ENCODE data around the gene ZKSCAN5.

The ZKSCAN5 gene

DNA sequence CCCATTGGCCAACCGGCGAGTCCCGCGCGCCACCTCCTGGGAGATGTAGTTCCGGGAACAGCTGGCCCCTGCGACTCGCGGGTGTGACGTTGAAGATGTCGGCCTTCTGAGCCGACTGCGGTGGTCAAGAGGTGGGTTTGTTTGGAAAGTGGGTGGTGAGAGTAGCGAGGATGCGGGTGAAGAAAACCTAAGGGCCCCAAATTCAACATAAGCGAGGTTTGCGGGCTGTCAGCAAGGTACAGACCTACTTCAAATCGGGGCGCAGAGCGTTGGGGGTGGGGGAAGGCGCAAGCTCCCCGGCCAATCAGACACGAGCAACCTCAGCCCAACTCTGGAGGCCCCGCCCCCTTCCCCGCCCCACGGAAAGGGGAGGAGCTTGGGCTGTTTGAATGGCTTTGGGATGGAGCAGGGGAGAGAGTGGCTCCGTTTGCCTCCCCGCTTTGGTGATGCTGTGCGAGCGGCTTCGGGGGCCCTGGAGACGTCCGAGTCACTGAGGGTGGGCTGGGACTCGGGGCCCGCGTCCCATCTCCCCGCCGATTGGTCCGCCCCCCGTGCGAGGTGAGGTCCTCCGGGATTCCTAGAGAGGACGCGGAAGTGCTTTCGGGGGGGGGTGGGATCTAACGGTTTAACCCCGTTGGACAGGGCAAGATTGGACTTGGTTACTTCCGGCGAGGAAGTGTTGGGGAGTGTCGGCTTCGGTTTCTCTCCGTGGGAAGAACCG, at the start of gene ZKSCAN5:
Gene ZKSCAN5, plus strand, starts transcription at position 60 of the 721 bp plus-strand sequence. CDS start 1,383 bp downstream, outside the sequence.
- DNase-seq (ENCODE audit: low read depth): peak; percentile 93

DNA sequence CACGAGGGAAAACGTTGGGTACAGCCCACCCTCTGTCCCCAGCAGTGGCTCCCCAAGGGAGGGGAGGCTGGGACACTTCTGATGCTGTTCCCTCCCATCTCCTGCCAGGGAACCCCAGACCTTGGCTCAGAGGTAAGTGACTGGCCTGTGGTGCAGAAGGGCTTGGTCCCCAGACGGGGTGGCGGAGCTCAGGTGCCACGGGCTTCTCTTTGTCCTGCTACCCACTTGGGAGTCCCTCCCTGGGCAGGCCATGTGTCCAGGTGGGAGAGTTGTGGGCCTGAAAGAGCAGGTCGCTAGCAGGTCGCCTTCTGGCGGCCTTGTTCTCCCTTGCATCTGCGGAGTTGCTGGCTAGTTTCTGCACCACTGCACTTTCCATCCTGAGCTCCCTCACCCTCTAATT, 48.6 kb upstream of the ZKSCAN5 start:
- no peak for DNase-seq (ENCODE audit: low read depth)

DNA sequence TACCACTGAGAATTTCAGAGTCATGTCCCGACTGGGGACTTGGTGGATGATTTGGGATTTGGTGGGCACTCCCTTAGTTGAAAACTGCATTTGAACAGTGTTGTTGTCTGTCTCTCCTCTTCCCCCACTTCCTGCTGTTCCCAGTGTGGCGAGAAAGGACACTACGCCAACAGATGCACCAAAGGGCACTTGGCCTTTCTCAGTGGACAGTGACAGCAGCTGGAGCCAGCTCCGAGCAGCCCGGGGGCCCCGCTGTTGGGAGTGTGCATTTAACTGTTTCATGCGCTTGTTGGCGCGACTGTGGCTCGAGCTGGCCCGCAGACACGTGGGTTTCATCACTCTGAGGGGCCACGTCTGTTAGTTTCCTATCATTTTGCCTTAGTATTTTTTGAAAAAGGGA, 48.2 kb upstream of the ZKSCAN5 start:
- no peak for DNase-seq (ENCODE audit: low read depth)

GRCh38 chr7:99457050-99457649, 47.3 kb upstream of the ZKSCAN5 start:
- DNase-seq (ENCODE audit: low read depth): no peak

DNA sequence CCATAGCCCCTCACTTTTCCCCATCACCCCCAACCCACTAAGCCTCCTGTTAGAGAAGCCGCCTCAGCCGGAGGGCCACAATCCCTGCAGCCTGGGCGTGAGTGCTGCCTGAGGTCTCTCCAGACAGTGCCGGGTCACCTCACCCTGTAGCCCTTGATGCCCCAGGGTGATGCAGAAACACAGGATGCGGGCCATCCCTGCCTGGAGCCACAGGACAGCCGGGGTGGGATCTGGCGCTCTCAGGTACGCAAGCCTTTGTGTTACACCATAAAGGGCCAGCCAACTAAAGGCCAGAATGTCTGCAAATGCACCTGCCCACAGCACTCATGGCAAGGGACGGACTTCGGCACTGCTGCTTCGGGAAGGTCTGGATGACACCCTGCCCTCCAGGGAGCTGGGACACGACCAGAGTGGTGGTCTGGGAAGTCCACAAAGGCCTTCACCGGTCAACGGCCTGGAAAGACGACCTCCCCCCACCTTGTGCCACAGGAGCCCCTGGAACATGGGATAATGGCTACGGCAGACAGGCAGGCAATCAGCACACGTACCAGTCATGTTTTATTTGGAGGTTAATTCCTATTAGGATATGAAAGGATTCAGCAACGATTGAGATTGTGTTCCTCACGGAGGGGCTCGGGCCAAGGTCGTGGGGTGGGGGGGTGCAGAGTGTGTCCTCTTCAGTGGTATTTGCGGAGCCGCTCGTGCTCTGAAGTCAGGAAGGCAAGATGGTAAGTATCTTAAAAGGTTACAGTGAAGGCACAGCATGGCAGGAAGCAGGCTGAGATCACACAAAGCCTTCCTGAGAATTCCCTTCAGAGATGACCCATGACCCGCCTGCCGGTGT, 46.6 kb upstream of the ZKSCAN5 start:
- no peak for DNase-seq (ENCODE audit: low read depth)

- DNase-seq (ENCODE audit: low read depth): no peak
Measured at GRCh38 chr7:99459087-99459486, 45.4 kb upstream of the ZKSCAN5 start.

DNA sequence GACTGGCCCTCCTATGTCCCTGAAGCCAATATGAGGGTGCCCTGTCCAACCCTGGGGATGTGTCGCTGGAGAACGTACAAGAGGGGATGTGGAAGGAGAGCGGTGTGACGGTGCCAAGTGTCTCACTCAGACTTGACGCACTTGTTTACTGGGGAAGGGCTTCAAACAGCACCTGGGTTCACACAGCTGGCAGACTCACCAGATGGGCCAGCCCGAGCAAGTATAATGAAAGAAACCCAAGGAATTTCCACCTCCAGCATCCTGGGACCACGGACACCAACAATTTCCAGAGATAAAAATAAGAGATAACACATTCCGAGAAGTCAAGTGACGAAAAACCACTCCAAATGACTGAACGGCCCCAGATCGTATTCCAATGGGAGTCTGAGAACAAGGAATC, 43.8 kb upstream of the ZKSCAN5 start:
- DNase-seq (ENCODE audit: low read depth): no peak

GRCh38 chr7:99461221-99461620, 43.2 kb upstream of the ZKSCAN5 start:
- no peak for DNase-seq (ENCODE audit: low read depth)

GRCh38 chr7:99465421-99465768, 39.1 kb upstream of the ZKSCAN5 start:
- DNase-seq (ENCODE audit: low read depth): no peak

- no peak for DNase-seq (ENCODE audit: low read depth)
Measured at GRCh38 chr7:99468336-99468918, 36.0 kb upstream of the ZKSCAN5 start.

- DNase-seq (ENCODE audit: low read depth): no peak
Measured at GRCh38 chr7:99469381-99470065, 34.9 kb upstream of the ZKSCAN5 start.

DNA sequence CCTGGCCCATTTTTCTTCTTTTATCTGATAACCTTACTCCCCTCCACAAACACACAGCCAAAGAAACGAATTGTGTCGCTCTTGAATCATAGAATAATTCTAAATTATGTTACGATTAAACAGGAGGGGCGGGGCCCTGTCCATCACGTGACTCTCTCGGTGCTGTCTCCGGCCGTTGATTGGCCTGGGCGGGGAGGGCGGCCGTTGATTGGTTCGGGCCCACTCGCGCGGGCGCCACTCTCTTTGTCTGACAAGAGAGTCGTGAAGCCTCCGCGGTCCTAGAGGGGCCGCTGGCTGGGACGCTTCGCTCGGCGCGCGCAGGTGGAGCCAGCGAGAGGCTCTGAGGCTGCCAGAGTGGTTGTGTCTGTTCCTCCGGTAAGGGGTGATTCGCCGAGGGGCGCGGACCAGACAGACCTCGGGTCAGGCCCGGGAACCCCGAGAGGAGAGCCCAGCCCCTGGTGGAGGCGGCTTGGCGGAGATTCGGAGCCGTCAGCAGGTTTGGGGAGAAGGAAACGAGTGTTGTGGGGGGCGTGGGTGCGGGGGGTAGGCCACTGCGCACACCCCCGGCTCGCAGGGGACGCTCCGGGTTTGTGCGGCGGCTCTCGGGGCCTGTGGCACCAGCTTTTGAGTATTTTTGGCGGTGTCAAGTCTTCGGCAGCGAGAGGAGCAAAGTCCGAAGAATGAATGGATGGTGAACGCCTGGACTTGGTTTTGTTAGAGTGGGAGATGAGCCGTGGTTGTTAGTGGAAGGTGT, 31.7 kb upstream of the ZKSCAN5 start, which contains the start of gene ZNF789:
Gene ZNF789, plus strand, starts transcription at position 330 of the 754 bp plus-strand sequence. CDS start 3,567 bp downstream, outside the sequence.
- peak; percentile 97 for DNase-seq (ENCODE audit: low read depth)

GRCh38 chr7:99473315-99473596, 31.2 kb upstream of the ZKSCAN5 start:
- DNase-seq (ENCODE audit: low read depth): no peak

- DNase-seq (ENCODE audit: low read depth): no peak
Measured at GRCh38 chr7:99476107-99476506, 28.4 kb upstream of the ZKSCAN5 start.

DNA sequence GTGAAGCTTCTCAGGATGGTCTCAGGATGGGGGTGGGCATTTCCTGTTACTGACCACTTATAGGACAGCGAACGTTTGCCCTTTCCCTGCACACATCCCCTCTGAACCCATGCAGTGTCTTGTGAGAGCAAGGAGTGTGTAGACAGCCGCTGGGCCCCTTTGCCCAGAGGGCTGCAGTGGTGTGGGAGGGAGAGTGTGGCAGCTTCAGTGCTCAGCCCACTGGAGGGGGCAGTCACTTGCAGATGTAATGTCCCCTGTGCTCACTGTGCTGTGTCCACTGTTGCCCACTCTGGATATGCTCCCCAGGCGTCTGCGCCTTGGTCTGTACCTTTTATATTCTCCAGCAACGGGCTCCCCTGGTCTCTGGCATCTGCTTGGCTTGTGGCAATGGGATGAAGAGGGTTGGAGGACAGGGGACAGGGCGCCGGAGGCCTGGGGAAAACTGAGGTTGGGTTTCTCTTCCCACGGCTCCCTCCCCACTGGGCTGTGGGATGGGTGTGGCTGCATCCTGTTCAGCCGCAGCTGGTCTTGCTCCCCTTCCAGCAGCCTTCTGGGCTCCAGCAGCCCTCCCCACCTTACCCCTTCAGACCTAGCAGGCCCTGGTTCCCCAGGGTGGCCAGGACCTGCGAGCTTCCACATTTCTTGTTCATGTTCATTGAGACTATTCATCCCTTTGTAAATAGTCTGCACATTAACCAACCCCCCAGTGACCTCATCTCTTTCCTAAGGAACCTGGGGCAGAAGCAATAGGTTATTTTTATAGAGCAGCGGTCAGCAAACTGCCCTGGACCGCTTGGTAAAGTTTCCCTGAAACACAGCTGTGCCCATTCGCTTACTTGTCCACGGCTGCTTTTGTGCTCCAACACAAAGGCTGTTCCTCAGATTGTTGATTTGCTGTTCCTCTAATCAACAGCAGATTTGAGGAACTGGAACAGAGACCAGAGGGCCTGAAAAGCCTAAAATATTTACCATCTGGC, 25.7 kb upstream of the ZKSCAN5 start:
- DNase-seq (ENCODE audit: low read depth): no peak

DNA sequence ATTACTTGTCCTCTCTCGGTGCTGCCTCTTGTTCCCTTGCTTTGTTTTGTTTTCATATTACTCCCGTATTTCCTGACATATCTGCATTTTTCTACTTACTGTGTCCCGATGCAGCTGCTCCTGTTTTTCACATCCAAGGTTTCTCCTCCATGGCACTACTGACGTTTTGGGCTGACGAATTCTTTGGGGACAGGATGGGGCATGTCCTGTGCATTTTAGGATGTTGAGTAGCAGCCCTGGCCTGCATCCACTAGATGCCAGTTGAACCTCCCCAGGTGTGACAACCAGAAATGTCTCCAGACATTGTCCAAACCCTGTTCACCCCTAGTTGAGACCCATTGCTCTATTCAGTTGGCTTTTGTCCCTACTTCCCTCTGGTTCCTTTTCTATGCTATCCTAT, 19.4 kb upstream of the ZKSCAN5 start:
- no peak for DNase-seq (ENCODE audit: low read depth)

DNA sequence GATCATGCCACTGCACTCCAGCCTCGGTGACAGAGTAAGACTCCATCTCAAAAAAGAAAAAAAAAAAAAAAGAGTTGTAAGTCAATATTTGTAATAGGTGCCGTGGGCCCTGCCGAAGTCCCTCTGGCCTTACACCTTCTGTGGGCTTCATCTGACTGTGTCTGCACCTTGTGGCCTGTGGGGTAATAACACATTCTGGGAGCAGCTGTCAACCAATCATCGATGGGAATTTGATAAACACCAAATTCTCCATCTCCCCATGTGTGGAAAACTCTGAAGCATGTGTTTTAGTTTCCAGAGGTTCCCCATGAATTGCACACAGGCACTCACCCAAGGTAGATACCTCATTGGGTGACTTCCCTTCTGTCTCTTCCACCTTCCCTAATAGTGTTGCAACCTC, 15.2 kb upstream of the ZKSCAN5 start:
- no peak for DNase-seq (ENCODE audit: low read depth)

- no peak for DNase-seq (ENCODE audit: low read depth)
Measured at GRCh38 chr7:99490878-99491277, 13.6 kb upstream of the ZKSCAN5 start.

GRCh38 chr7:99493823-99494222, 10.6 kb upstream of the ZKSCAN5 start:
- DNase-seq (ENCODE audit: low read depth): no peak
